NCI-H526 treated with DMSO at 0.1 percent for 48 hours (cell line): ENCODE results near the gene TBC1D9B.

Source experiments
- DNase-seq: peaks from one replicate; lab custom pipeline; 2025; lab: John Stamatoyannopoulos, UW

Gene TBC1D9B

GRCh38 chr5:179820483-179821297, 87.0 kb downstream of the TBC1D9B start, which contains the start of gene SQSTM1:
Gene SQSTM1, plus strand, starts transcription at chr5:179820905. Its CDS starts 32 bp downstream, at chr5:179820937.
- DNase-seq: peak; percentile 20

GRCh38 chr5:179820127-179820482, 87.6 kb downstream of the TBC1D9B start:
- DNase-seq: no peak

- DNase-seq: no peak
Measured at GRCh38 chr5:179819296-179820126, 88.2 kb downstream of the TBC1D9B start.

- peak; percentile 13 for DNase-seq
Measured at GRCh38 chr5:179818746-179819295, 88.9 kb downstream of the TBC1D9B start.

- DNase-seq: no peak
Measured at GRCh38 chr5:179817890-179818745, 89.6 kb downstream of the TBC1D9B start.

- no peak for DNase-seq
Measured at GRCh38 chr5:179817470-179817840, 90.2 kb downstream of the TBC1D9B start.

GRCh38 chr5:179816796-179817469, 90.8 kb downstream of the TBC1D9B start:
- no peak for DNase-seq

GRCh38 chr5:179816401-179816795, 91.3 kb downstream of the TBC1D9B start:
- DNase-seq: no peak

- no peak for DNase-seq
Measured at GRCh38 chr5:179815491-179816249, 92.0 kb downstream of the TBC1D9B start.

- DNase-seq: no peak
Measured at GRCh38 chr5:179814090-179814489, 93.6 kb downstream of the TBC1D9B start.

- no peak for DNase-seq
Measured at GRCh38 chr5:179812997-179813607, 94.6 kb downstream of the TBC1D9B start.

- no peak for DNase-seq
Measured at GRCh38 chr5:179812135-179812825, 95.4 kb downstream of the TBC1D9B start.
